Measurements from ENCODE around the gene INTS3.

The INTS3 gene

DNA sequence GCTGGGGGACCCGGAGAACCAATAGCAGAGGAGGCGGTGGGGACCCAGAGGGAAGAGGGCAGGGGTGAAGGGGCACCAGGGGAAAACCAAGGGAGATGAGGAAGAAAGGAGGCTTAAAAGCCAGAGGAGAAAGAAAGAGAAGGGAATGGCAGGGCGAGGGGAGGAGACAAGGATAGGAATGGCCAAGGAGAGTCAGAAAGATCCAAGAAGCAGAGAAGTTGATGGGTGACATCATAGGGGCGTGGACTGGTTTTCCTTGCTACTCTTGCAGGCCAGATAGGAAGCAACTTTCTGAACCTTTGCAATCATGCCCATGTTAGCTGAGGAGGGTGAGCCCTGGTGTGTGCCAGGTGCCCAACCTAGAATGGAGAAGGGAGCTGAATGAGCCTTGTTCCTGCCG is 44.0 kb upstream of the INTS3 start:
- TF ChIP-seq, protein P1, sequence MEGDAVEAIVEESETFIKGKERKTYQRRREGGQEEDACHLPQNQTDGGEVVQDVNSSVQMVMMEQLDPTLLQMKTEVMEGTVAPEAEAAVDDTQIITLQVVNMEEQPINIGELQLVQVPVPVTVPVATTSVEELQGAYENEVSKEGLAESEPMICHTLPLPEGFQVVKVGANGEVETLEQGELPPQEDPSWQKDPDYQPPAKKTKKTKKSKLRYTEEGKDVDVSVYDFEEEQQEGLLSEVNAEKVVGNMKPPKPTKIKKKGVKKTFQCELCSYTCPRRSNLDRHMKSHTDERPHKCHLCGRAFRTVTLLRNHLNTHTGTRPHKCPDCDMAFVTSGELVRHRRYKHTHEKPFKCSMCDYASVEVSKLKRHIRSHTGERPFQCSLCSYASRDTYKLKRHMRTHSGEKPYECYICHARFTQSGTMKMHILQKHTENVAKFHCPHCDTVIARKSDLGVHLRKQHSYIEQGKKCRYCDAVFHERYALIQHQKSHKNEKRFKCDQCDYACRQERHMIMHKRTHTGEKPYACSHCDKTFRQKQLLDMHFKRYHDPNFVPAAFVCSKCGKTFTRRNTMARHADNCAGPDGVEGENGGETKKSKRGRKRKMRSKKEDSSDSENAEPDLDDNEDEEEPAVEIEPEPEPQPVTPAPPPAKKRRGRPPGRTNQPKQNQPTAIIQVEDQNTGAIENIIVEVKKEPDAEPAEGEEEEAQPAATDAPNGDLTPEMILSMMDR (IDR thresholded peaks at IDR 0.05; ENCODE audit: low read depth, low read length): no peak
- no peak overlapping the region for H3K4me3 ChIP-seq (ENCODE audit: low read depth, low read length)

DNA sequence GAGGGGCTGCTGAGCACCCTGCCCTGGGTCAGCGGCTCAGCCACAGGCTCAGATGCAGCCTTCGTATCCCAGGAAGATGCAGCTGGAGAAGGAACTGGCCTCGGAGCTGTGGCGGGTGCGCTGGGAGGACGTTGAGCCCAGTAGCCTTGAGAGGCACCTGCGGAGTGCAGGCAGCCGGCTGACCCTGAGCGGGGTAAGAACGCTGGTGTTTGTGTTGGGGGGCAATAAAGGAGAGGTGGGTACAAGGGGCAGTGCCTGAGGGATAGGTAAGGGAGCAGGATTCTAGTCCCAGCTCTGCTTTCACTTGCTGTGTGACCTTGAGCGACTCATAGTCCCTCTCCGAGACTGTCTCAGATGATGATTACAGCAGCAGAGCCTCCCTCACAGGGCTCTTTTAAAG is 43.0 kb upstream of the INTS3 start:
- TF ChIP-seq, protein P1 (IDR thresholded peaks at IDR 0.05; ENCODE audit: low read depth, low read length): no peak
- H3K4me3 ChIP-seq (ENCODE audit: low read depth, low read length): no peak overlapping the region

DNA sequence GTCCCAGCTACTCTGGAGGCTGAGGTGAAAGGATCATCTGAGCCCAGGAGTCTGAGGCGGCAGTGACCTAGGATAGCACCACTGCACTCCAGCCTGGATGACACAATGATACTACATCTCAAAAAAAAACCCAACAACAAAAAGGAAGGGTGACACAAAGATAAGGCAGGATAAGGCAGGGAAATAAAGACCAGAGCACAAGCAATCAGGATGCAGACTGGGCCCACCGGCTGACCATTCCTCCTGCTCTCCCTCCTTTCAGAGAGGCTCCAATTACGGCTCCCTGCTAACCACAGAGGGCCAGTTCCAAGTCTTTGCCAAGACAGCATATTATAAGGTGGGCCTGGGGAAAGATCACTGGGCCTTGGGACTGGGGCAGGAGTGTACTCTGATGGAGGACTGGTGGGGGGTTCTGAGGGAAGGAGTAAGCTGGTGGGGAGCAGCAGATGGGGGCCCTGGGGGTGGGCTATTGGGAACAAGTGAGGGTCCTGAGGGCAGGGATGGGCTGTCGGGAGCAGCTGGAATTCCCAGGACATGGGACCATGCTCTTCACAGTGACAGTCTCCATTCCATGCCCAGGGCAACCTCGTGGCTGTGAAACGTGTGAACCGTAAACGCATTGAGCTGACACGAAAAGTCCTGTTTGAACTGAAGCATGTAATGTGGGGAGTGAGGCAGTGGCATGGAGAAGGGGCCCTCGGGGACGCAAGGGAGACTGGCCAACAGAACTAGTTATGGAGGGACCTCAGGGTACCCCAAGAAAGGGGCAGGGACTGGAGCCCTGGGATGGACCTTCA is 42.1 kb upstream of the INTS3 start:
- H3K4me3 ChIP-seq (ENCODE audit: low read depth, low read length): no peak overlapping the region
- TF ChIP-seq, protein P1 (IDR thresholded peaks at IDR 0.05; ENCODE audit: low read depth, low read length): no peak

DNA sequence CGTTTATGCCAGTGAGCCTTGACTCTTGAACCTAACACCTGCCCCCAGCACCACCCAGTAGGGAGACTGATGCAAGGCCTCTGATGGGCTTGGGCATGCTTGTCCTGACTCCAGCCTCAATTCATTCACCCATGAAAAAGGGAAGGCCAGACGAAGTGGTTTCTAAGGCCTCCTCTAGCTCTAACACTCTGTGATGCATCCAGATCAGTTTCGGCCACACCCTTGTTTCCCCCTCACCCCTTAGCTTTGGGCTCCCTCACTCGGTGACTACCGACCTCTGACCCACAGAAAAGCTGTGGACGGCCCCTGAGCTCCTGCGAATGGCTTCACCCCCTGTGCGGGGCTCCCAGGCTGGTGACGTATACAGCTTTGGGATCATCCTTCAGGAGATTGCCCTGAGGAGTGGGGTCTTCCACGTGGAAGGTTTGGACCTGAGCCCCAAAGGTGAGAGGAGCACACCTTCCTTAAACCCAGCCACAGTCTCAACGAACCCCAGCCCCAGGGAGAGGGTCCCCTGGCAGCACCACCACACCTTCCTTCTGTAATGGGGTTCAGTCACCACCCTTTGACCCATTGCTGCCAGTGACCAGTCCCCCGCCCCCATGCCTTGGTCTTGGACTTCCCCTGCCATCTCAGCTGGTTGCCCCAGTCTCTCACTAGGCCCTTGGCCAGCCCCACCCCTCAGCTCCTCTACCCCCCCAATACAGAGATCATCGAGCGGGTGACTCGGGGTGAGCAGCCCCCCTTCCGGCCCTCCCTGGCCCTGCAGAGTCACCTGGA is 40.3 kb upstream of the INTS3 start:
- no peak overlapping the region for H3K4me3 ChIP-seq (ENCODE audit: low read depth, low read length)
- TF ChIP-seq, protein P1 (IDR thresholded peaks at IDR 0.05; ENCODE audit: low read depth, low read length): no peak

DNA sequence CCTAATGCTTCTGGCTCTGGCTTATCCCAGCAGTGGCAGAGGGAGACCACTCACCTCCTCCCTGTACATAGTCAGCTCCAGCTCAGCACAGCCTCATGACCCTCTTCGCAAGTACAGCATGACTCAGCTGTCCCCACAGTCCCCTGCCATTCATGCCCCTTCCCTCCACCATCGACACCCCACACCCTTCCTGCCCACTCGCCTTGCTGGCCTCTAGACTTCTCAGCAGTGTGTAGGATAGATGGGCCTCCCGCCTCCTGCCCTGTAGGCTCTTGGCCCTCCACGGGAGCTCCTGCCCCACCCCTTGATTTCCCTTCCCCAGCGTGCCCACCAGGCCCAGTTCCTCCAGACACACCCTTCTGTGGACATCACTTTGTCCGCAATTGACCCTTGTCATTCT is 39.6 kb upstream of the INTS3 start:
- TF ChIP-seq, protein P1 (IDR thresholded peaks at IDR 0.05; ENCODE audit: low read depth, low read length): no peak
- no peak overlapping the region for H3K4me3 ChIP-seq (ENCODE audit: low read depth, low read length)

DNA sequence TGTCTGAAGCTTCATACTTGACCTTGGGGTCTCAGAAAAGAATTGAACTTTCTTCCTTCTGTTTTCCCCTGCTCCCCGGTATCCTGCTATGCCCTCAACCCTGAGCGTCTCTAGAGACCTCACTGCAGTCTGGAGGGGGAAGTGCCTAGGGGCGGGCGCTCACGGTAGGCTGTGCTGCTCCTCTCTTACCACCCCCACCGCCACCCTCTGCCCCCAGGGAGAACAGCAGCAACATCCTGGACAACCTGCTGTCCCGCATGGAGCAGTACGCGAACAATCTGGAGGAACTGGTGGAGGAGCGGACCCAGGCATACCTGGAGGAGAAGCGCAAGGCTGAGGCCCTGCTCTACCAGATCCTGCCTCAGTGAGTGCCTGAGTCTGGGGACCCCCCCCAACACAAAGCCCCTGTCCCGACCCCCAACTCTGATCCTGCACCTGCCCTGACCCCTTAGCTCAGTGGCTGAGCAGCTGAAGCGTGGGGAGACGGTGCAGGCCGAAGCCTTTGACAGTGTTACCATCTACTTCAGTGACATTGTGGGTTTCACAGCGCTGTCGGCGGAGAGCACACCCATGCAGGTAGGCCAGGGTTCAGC is 39.0 kb upstream of the INTS3 start:
- H3K4me3 ChIP-seq (ENCODE audit: low read depth, low read length): no peak overlapping the region
- TF ChIP-seq, protein P1 (IDR thresholded peaks at IDR 0.05; ENCODE audit: low read depth, low read length): no peak

DNA sequence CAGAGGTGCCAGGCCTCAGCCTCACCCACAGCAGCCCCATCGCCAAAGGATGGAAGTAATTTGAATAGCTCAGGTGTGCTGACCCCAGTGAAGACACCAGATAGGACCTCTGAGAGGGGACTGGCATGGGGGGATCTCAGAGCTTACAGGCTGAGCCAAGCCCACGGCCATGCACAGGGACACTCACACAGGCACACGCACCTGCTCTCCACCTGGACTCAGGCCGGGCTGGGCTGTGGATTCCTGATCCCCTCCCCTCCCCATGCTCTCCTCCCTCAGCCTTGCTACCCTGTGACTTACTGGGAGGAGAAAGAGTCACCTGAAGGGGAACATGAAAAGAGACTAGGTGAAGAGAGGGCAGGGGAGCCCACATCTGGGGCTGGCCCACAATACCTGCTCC is 34.4 kb upstream of the INTS3 start:
- TF ChIP-seq, protein P1 (IDR thresholded peaks at IDR 0.05; ENCODE audit: low read depth, low read length): no peak
- no peak overlapping the region for H3K4me3 ChIP-seq (ENCODE audit: low read depth, low read length)
